ENCODE measurements around the gene HECTD4.
A peak's percentile ranks its signal among the peaks of the same experiment; 100 is the strongest.
"Not testable (repeated sequence)": the region's sequence is repeated elsewhere in the genome, so short reads cannot be mapped to it uniquely, and the experiment has no call there.

Gene HECTD4

DNA sequence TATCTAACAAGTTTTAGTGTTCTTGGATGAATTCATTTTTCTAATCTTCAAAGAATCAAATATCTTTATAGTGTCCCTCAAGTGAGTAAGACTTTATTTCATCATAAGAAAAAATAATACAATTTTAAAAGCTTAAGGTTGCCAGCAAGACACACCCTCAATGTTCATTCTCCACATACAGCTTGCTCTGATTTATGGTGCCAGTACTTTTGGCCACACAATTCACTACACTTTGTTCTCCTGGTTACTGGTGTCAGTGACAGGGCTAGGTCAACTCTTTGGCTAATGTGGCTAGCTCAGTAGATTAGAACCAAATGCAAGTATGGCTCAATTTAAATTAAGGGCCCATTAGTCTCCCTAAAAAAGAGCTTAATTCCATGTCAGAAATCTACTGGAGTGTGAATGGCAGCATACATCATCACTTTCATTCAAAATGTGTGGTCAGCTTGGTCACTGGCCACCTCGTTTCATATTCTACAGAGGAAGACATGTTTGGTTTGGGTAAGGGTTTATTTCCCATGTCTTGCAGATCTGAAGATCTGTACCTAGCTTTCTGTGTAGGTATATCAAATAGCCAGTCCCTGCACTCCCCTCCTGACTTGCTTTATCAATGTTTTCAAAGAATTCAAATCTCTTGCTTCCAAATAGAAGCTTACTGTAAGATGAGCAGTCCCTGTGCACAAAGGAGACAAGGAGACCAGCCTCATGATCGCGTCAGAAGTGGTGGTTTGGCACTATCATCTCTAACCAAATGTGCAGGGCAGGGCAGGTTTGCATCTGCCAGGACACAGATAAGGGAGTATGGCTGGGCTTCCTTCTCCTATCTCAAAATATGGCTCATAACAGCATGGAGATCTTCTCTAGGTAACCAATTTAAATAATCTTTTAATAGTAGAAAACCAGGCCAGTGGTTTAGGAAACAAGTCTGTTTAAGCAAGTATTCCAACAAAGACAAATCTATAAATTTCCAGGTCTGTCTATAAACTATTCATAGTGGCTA, 31.3 kb downstream of the HECTD4 start:
- no peak for DNase-seq

DNA sequence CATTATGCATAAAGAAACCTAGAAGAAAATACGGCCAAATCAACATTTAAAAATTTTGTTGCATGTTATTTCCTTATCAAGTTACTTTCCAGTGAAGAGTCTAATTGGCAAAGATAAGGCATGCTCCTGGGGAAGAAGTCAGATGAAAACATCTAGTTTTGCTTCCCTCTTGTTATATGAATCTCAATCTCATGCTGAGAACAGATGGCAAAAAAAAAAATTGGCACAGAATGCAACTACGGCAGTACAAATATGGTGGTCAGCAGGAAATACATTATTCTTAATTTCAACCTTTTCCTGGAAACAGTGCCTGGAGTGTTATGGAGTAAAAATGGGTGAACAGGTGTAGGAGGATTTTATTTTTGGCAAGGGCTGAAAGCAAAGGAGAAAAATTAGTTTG, 32.8 kb downstream of the HECTD4 start:
- DNase-seq = peak; percentile 55

DNA sequence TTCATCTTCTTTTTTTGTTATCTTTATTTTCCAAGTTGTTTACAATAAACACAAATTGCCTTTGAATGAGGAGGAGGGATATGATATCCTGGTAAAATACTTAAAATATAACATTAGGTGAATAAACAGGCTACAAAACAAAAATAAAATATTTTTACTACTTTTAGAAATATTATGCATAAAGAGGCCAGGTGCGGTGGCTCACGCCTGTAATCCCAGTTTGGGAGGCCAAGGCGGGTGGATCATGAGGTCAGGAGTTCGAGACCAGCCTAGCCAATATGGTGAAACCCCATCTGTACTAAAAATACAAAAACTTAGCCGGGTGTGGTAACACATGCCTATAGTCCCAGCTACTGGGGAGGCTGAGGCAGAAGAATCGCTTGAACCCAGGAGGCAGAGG, 33.3 kb downstream of the HECTD4 start:
- not testable (repeated sequence) for DNase-seq

DNA sequence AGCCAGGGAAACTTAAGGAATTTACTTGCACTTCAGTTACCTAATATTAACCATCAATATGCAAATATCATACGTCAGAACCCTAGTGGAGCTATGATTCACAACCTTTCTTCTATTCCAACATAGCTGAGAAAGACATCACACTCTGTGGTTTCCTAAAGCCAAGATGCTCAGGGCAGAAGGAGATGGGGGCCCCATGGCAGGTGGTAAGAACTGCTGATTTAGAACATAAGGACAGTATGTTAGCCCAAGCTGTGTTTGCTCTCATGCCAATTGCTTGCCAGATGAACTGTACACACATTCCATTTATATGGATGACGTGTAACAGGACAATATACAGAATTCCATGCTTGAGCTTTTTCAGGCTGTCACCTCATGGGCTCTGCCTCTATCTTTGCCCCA, 34.6 kb downstream of the HECTD4 start:
- peak; percentile 68 for DNase-seq

DNA sequence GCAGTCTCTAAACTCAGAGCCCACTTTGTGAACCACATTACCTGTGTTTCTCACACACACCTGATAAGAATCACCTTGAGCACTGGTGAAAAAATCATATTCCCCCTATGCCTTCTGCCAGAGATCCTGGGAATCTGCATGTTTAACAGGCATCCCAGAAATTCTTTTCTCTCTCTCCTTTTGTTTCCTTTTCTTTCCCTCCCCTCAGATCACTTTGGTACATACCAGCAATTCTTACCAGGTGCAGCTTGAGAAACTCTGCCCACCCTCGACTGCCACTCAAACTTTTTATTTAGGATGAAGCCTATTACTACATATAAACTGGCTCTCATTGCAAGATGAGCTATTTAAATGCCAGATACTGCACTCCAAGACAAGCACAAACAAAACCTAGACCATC, 36.0 kb downstream of the HECTD4 start:
- no peak for DNase-seq

- no peak for DNase-seq
Measured at GRCh38 chr12:112344220-112344619, 38.0 kb downstream of the HECTD4 start.

DNA sequence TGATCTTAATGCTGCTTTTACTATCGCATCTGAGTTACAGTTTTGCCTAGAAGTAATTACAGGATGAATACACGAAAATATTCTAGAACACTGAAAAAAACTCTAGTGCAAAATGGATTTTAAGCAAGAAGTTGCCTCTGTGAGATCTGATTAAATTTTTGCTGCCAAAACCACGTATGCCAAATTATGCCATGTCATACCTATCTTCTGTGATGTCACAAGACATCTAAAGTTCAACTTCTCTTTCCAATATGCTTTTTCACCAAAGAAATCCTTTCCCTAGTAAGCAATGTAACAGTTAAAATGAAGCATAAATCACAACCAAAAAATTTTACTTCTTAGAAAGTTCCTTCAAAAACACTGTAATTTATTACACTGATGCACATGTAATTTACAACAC, 39.6 kb downstream of the HECTD4 start:
- DNase-seq = no peak

GRCh38 chr12:112341046-112341825, 41.0 kb downstream of the HECTD4 start:
- DNase-seq = peak; percentile 3

- DNase-seq = no peak
Measured at GRCh38 chr12:112340230-112340629, 42.0 kb downstream of the HECTD4 start.

DNA sequence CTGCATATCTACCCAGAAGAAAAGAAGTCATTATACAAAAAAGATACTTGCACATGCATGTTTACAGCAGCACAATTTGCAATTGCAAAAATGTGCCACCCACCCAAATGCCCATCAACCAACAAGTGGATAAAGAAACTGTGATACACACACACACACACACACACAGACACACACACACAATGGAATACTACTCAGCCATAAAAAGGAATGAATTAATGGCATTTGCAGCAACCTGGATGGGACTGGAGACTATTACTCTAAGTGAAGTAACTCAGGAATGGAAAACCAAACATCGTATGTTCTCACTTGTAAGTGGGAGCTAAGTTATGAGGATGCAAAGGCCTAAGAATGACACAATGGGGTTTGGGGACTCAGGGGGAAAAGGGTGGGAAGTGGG, 47.2 kb downstream of the HECTD4 start:
- DNase-seq = not testable (repeated sequence)

- DNase-seq = no peak
Measured at GRCh38 chr12:112333019-112333418, 49.2 kb downstream of the HECTD4 start.

- no peak for DNase-seq
Measured at GRCh38 chr12:112331886-112332285, 50.3 kb downstream of the HECTD4 start.

- DNase-seq = no peak
Measured at GRCh38 chr12:112330706-112331105, 51.5 kb downstream of the HECTD4 start.

DNA sequence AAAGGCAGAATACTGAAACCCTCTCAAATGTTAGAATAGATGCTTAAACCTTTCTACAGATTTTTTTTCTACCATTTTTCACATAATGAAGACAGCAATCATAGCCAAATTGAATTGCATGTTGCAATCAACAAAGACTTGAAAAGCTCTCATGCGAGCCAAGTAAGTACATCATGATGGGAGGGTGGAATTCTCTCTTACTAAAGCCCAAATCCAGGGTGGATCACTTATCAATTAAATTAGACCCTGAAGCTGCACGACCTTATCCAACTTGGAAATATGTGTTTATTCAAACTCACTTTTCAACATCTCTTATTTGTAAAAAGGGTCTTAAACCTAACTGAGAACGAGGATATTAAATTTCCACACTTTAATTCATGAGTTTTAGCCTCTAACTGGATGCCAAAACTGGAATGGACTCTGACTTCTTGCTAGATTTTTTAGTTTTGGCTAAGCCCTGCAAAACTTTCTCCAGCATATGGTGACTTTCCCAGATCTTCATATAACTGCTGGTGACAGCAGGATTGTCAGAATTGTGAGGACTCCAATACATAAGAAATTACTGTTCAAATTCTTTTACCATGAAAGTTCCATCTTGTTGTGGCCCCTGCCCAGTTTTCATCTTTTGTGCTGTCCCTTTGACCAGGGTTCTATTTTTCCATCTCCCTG, 53.6 kb downstream of the HECTD4 start:
- DNase-seq = no peak

GRCh38 chr12:112327209-112327938, 54.9 kb downstream of the HECTD4 start:
- no peak for DNase-seq

- DNase-seq = no peak
Measured at GRCh38 chr12:112325622-112326207, 56.5 kb downstream of the HECTD4 start.

DNA sequence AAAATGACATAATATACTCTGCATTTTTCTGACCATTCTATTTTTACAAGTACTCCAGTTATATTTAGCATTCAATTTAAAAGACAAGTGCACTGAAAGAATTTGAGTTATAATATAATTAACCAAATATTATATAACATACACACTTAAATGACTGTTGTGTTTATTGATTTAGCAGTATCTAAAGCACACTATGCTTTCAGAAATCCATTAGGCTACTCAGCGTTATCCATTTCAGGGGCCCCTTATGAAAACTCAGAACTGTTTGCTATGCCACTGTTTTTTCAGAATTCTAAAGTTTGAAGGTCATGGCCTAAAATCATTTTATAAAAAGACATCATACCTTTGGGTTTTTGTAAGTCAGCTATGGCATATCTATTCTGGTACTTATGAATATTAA, 57.1 kb downstream of the HECTD4 start:
- no peak for DNase-seq

DNA sequence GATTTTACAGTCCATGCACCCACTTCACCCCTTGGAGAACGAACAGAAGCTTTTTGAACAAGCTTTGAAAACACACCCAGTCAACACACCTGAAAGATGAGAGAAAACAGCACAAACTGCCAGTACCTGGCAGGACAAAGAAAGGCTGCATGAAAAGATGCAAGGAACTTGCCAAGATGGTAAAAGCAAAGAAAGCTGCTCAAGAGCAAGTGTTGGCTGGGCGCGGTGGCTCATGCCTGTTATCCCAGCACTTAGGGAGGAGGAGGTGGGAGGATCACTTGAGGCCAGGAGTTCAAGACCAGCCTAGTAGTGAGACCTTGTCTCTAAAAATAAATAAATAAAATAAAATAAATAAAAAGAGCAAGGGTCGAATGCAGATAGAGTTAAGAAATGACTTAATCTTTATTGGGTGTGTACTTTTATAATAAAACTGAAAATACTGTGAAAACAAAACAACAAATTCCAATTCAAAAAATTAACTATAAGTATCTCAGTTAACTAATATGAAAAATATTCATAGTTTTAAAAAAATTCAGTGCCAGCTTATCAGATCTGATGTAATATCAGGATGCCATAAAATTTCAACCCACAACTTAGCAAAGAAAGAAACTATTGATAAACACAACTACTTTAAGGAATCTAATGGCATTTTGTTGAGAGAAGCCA, 59.2 kb downstream of the HECTD4 start:
- DNase-seq = no peak

DNA sequence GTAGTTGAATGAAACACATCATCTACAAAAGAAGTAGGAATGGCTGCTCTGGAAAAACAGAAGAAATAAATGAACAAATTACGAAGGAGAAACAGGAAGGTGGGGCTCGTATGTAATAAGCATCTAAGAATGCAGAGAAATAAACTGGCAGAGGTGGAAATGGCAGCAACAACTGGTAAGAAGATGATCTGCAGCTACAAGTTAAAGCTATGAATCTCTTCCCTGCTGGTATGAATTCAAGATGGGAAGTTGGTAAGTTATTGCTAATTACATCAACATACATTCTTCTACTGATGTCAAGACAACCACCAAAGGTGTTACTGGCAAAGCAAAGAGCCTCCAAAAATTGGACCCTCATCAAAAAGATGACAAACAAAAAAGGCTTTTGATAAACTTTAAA, 59.8 kb downstream of the HECTD4 start:
- no peak for DNase-seq

GRCh38 chr12:112321245-112321644, 61.0 kb downstream of the HECTD4 start:
- no peak for DNase-seq

GRCh38 chr12:112319395-112319794, 62.8 kb downstream of the HECTD4 start:
- DNase-seq = no peak

DNA sequence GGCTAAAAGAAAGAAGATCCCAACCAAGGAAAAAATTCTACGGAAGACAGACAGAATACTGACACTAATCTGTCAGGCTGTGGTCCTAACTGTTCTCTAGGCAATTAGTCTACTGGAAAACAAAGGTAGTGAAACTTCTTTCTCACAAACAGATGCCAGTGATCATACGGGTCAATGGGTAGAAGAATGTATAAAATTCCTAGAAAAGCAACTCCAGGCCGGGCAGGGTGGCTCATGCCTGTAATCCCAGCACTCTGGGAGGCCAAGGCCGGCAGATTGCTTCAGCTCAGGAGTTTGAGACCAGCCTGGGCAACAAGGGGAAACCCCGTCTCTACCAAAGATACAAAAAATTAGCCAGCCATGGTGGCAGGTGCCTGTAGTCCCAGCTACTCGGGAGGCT, 64.8 kb downstream of the HECTD4 start:
- no peak for DNase-seq
